ENCODE measurements around the gene FRAS1.
"Not testable (repeated sequence)": the region's sequence is repeated elsewhere in the genome, so short reads cannot be mapped to it uniquely, and the experiment has no call there.

Gene FRAS1

GRCh38 chr4:78254893-78255292 lies 197.8 kb downstream of the FRAS1 start:
- no peaks in the 10 kb centered on the region for H3K36me3 ChIP-seq (ENCODE audit: insufficient read depth, low read length)
- ATAC-seq (ENCODE audit: insufficient read depth, low read depth) (no peak), DNase-seq (no peak)
- H3K4me3 ChIP-seq (ENCODE audit: low read depth in 1 of 2, low read length in 2 of 2) = no peak overlapping the region
- H3K79me2 ChIP-seq (ENCODE audit: insufficient read depth, low read length) = no peaks in the 10 kb centered on the region
- H3K27me3 ChIP-seq (ENCODE audit: insufficient read depth, low read length, poor library complexity) = no peaks in the 10 kb centered on the region
- H4K20me1 ChIP-seq (ENCODE audit: insufficient read depth, low read length) = no peaks in the 10 kb centered on the region
- TF ChIP-seq EZH2 (IDR thresholded peaks at IDR 0.05; ENCODE audit: borderline replicate concordance, low read depth, low read length, severe bottlenecking) (no peak), CTCF (IDR thresholded peaks at IDR 0.05; ENCODE audit: borderline replicate concordance, extremely low read depth, low read length, poor library complexity, severe bottlenecking) (no peak)
- H3K9ac ChIP-seq (ENCODE audit: low read depth, low read length) = no peak overlapping the region
- H3K4me2 ChIP-seq (ENCODE audit: insufficient read depth, low read length) = no peak overlapping the region
- no peak overlapping the region for H3K27ac ChIP-seq (ENCODE audit: low read length)
- H3K4me1 ChIP-seq (ENCODE audit: insufficient read depth, low read length) = no peaks in the 10 kb centered on the region
- no peak overlapping the region for H2AFZ ChIP-seq (ENCODE audit: low read depth, low read length)
- H3K9me3 ChIP-seq (ENCODE audit: insufficient read depth, low read length, severe bottlenecking) = peaks cover 10% of the 10 kb centered on the region

- TF ChIP-seq CTCF (IDR thresholded peaks at IDR 0.05; ENCODE audit: borderline replicate concordance, extremely low read depth, low read length, poor library complexity, severe bottlenecking) (no peak), EZH2 (IDR thresholded peaks at IDR 0.05; ENCODE audit: borderline replicate concordance, low read depth, low read length, severe bottlenecking) (no peak)
- Histone ChIP-seq H3K4me1 (ENCODE audit: insufficient read depth, low read length) (no peaks in the 10 kb centered on the region), H3K4me3 (ENCODE audit: low read depth in 1 of 2, low read length in 2 of 2) (no peak overlapping the region), H3K27ac (ENCODE audit: low read length) (no peak overlapping the region), H3K4me2 (ENCODE audit: insufficient read depth, low read length) (no peak overlapping the region), H3K9me3 (ENCODE audit: insufficient read depth, low read length, severe bottlenecking) (peaks cover 2% of the 10 kb centered on the region), H4K20me1 (ENCODE audit: insufficient read depth, low read length) (no peaks in the 10 kb centered on the region), H3K79me2 (ENCODE audit: insufficient read depth, low read length) (no peaks in the 10 kb centered on the region), H3K9ac (ENCODE audit: low read depth, low read length) (no peak overlapping the region), H3K27me3 (ENCODE audit: insufficient read depth, low read length, poor library complexity) (no peaks in the 10 kb centered on the region), H2AFZ (ENCODE audit: low read depth, low read length) (no peak overlapping the region), H3K36me3 (ENCODE audit: insufficient read depth, low read length) (no peaks in the 10 kb centered on the region)
- DNase-seq (no peak), ATAC-seq (ENCODE audit: insufficient read depth, low read depth) (no peak)
Measured at GRCh38 chr4:78265006-78265405, 207.9 kb downstream of the FRAS1 start.

- H3K36me3 ChIP-seq (ENCODE audit: insufficient read depth, low read length) = no peaks in the 10 kb centered on the region
- H3K4me2 ChIP-seq (ENCODE audit: insufficient read depth, low read length) = no peak overlapping the region
- no peaks in the 10 kb centered on the region for H3K79me2 ChIP-seq (ENCODE audit: insufficient read depth, low read length)
- no peak overlapping the region for H2AFZ ChIP-seq (ENCODE audit: low read depth, low read length)
- no peaks in the 10 kb centered on the region for H4K20me1 ChIP-seq (ENCODE audit: insufficient read depth, low read length)
- H3K4me3 ChIP-seq (ENCODE audit: low read depth in 1 of 2, low read length in 2 of 2) = no peak overlapping the region
- ATAC-seq (ENCODE audit: insufficient read depth, low read depth) (no peak), DNase-seq (no peak)
- no peaks in the 10 kb centered on the region for H3K4me1 ChIP-seq (ENCODE audit: insufficient read depth, low read length)
- no peaks in the 10 kb centered on the region for H3K27me3 ChIP-seq (ENCODE audit: insufficient read depth, low read length, poor library complexity)
- H3K9me3 ChIP-seq (ENCODE audit: insufficient read depth, low read length, severe bottlenecking) = peaks cover 2% of the 10 kb centered on the region
- no peak for TF ChIP-seq EZH2 (IDR thresholded peaks at IDR 0.05; ENCODE audit: borderline replicate concordance, low read depth, low read length, severe bottlenecking)
- TF ChIP-seq CTCF (IDR thresholded peaks at IDR 0.05; ENCODE audit: borderline replicate concordance, extremely low read depth, low read length, poor library complexity, severe bottlenecking) = no peak
- no peak overlapping the region for H3K27ac ChIP-seq (ENCODE audit: low read length)
- no peak overlapping the region for H3K9ac ChIP-seq (ENCODE audit: low read depth, low read length)
Measured at GRCh38 chr4:78267790-78268189, 210.7 kb downstream of the FRAS1 start.

- DNase-seq (no peak), ATAC-seq (ENCODE audit: insufficient read depth, low read depth) (no peak)
- no peaks in the 10 kb centered on the region for H3K27me3 ChIP-seq (ENCODE audit: insufficient read depth, low read length, poor library complexity)
- H3K9ac ChIP-seq (ENCODE audit: low read depth, low read length) = no peak overlapping the region
- no peak overlapping the region for H3K27ac ChIP-seq (ENCODE audit: low read length)
- H4K20me1 ChIP-seq (ENCODE audit: insufficient read depth, low read length) = no peaks in the 10 kb centered on the region
- peaks cover 2% of the 10 kb centered on the region for H3K9me3 ChIP-seq (ENCODE audit: insufficient read depth, low read length, severe bottlenecking)
- no peak overlapping the region for H2AFZ ChIP-seq (ENCODE audit: low read depth, low read length)
- H3K4me2 ChIP-seq (ENCODE audit: insufficient read depth, low read length) = no peak overlapping the region
- H3K4me3 ChIP-seq (ENCODE audit: low read depth in 1 of 2, low read length in 2 of 2) = no peak overlapping the region
- TF ChIP-seq CTCF (IDR thresholded peaks at IDR 0.05; ENCODE audit: borderline replicate concordance, extremely low read depth, low read length, poor library complexity, severe bottlenecking) (no peak), EZH2 (IDR thresholded peaks at IDR 0.05; ENCODE audit: borderline replicate concordance, low read depth, low read length, severe bottlenecking) (no peak)
- H3K79me2 ChIP-seq (ENCODE audit: insufficient read depth, low read length) = no peaks in the 10 kb centered on the region
- no peaks in the 10 kb centered on the region for H3K4me1 ChIP-seq (ENCODE audit: insufficient read depth, low read length)
- no peaks in the 10 kb centered on the region for H3K36me3 ChIP-seq (ENCODE audit: insufficient read depth, low read length)
Measured at GRCh38 chr4:78268597-78268996, 211.5 kb downstream of the FRAS1 start.

- not testable (repeated sequence) for H3K27me3 ChIP-seq (ENCODE audit: insufficient read depth, low read length, poor library complexity); H3K36me3 ChIP-seq (ENCODE audit: insufficient read depth, low read length); H4K20me1 ChIP-seq (ENCODE audit: insufficient read depth, low read length); H3K9me3 ChIP-seq (ENCODE audit: insufficient read depth, low read length, severe bottlenecking); H3K79me2 ChIP-seq (ENCODE audit: insufficient read depth, low read length); H2AFZ ChIP-seq (ENCODE audit: low read depth, low read length); H3K4me3 ChIP-seq (ENCODE audit: low read depth in 1 of 2, low read length in 2 of 2); H3K4me1 ChIP-seq (ENCODE audit: insufficient read depth, low read length); ATAC-seq (ENCODE audit: insufficient read depth, low read depth); H3K4me2 ChIP-seq (ENCODE audit: insufficient read depth, low read length); DNase-seq; H3K27ac ChIP-seq (ENCODE audit: low read length); H3K9ac ChIP-seq (ENCODE audit: low read depth, low read length)
Measured at GRCh38 chr4:78275450-78275849, 218.3 kb downstream of the FRAS1 start.

Measured in DND-41 (cell line).